BE2C (cell line): ENCODE data around the gene TMEM181.
"Not testable (repeated sequence)": the region's sequence is repeated elsewhere in the genome, so short reads cannot be mapped to it uniquely, and the experiment has no call there.

Experiments used
- DNase-seq: peaks from one replicate; pipeline ENCODE4 v3.0.0-alpha.2; 2020
- H3K27me3 ChIP-seq: fragments of 250-450 bp; sonication (Bioruptor Pico); 2 replicates; pipeline ENCODE4 v1.5.1; 2020; ENCODE audit warnings: mild to moderate bottlenecking
- H3K36me3 ChIP-seq: fragments of 250-450 bp; sonication (Bioruptor Pico); 2 replicates; pipeline ENCODE4 v1.5.1; 2020; ENCODE audit warnings: mild to moderate bottlenecking
- H3K4me1 ChIP-seq: fragments of 250-450 bp; sonication (Bioruptor Pico); 2 replicates; pipeline ENCODE4 v1.5.1; 2020
- H3K4me3 ChIP-seq: 2 replicates; pipeline ENCODE4 v1.5.1; 2011; ENCODE audit warnings: low read depth, low read length
- H3K9me3 ChIP-seq: fragments of 250-450 bp; sonication (Bioruptor Pico); 2 replicates; pipeline ENCODE4 v1.5.1; 2020
- CTCF ChIP-seq: IDR thresholded peaks from 2 replicates; pipeline ENCODE4 v1.5.1; 2012; ENCODE audit warnings: mild to moderate bottlenecking, low read depth, low read length

TMEM181 gene

DNA sequence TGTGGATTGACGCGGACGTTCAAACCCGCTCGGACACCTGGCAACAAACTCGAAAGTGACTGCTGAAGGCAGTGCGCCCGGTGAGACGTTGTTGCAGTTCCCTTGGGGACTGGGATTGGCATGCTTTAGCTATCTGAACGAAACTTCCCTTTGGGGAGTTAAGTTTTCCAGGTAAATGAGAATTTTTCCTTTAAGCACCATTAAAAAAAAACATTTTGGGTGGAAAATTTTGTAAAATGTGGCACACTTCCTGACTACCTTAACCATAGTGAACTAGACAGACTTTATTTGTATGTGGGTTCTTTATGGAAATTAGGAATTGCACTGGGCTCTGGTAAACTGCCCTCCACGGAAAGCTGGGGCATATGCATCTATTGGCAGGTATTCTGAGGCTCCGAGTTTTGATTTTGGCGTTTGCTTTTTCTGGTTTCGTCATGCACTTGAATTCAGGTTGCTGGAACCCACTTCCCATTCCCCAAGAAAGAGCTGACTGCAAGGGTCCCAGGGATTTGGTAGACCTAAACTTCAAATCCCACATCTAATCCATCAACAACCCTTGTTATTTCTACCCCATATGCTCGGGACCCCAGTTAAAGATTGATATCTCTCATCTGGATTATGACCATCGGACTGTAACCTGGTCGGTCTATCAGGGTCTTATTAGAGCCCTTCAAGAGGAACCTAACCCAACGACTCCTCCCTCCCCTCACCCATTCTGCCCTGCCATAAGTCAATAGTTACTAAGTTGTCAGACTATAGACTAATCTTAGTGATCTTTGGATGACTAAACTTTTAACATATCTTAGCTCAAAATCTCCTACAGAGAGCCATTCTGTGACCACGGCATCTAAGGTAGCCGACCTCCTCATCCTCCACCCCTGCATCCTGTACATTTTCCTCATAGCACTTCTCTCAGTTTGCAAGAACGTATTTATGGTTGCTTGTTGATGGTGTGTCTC is 85.5 kb downstream of the TMEM181 start:
- H3K4me1 ChIP-seq, result peaks cover 7% of the 10 kb centered on the region
- no peak for DNase-seq

DNA sequence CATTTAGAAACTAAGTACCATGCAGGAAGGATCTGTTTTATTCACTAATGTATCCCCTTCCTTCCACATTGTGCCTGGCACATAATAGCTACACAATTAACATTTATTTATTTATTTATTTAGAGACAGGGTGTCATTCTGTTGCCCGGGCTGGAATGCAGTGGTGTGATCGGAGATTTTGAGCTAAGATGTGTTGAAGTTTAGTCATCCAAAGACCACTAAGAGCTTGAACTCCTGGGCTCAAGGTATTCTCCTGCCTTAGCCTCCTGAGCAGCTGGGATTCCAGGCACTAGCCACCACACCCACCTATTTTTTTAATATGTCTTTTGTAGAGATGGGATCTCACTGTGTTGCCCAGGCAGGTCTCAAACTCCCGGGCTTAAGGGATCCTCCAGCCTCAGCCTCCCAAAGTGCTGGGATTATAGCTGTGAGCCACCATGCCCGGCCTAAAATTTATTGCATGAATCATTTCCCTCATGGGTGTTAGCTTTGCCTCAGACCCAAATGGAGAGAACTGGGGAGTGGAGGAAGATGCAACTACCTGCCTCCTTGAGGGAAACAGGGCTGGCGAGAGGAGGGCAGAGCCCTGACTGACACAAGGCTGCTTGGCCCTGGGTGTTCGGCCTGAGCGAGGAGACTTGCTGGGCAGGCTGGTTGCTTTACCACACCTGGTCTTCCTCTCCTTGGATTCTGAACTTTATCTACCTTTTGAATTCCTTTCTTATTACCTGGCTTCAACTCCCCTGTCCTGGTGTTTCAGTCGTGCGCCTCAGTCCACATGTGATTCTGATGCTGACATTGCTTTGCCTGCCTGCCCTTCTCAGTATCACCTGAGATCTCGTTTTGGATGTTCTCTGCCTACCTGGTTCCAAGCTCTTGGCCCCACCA is 86.4 kb downstream of the TMEM181 start:
- Histone ChIP-seq H3K9me3 (no peaks in the 10 kb centered on the region), H3K4me1 (peaks cover 7% of the 10 kb centered on the region), H3K27me3 (no peaks in the 10 kb centered on the region), H3K36me3 (peaks cover 3% of the 10 kb centered on the region; the same call in 1 of the 2 replicates), H3K4me3 (no peak overlapping the region)
- TF ChIP-seq CTCF, result no peak
- no peak for DNase-seq

More for the DNA sequence above, 85.5 kb downstream of the TMEM181 start:
- Histone ChIP-seq H3K4me3 (peak overlapping the region; percentile 95), H3K36me3 (peaks cover 11% of the 10 kb centered on the region), H3K27me3 (no peaks in the 10 kb centered on the region), H3K9me3 (no peaks in the 10 kb centered on the region)
- TF ChIP-seq CTCF, result no peak

DNA sequence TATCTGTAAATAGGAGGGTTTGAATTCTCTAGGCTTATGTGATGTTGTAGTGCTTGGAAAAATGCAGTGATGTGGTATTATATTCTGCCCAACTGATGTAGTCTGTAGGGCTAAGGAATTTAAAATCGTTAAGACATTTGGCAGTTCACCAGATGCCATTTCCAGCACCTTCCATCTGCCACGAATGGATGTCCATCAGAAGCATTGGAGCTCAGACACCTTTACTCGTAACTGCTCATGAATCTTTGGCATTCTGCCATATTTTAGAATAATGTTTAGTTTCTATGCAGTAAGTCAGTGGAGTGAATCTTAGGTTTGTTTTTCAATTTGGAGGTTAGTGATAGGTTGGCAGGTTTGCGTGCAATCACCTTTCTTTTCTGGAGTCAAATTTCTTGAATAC is 87.6 kb downstream of the TMEM181 start:
- DNase-seq, result no peak

GRCh38 chr6:158648682-158649131 is 88.8 kb downstream of the TMEM181 start:
- Histone ChIP-seq H3K36me3 (no peaks in the 10 kb centered on the region), H3K4me3 (no peak overlapping the region), H3K4me1 (peaks cover 8% of the 10 kb centered on the region), H3K27me3 (no peaks in the 10 kb centered on the region), H3K9me3 (no peaks in the 10 kb centered on the region)
- DNase-seq, result no peak
- no peak for TF ChIP-seq CTCF

More for the DNA sequence above, 87.6 kb downstream of the TMEM181 start:
- Histone ChIP-seq H3K4me3 (no peak overlapping the region), H3K9me3 (no peaks in the 10 kb centered on the region), H3K36me3 (no peaks in the 10 kb centered on the region), H3K4me1 (peaks cover 7% of the 10 kb centered on the region), H3K27me3 (no peaks in the 10 kb centered on the region)
- no peak for TF ChIP-seq CTCF

DNA sequence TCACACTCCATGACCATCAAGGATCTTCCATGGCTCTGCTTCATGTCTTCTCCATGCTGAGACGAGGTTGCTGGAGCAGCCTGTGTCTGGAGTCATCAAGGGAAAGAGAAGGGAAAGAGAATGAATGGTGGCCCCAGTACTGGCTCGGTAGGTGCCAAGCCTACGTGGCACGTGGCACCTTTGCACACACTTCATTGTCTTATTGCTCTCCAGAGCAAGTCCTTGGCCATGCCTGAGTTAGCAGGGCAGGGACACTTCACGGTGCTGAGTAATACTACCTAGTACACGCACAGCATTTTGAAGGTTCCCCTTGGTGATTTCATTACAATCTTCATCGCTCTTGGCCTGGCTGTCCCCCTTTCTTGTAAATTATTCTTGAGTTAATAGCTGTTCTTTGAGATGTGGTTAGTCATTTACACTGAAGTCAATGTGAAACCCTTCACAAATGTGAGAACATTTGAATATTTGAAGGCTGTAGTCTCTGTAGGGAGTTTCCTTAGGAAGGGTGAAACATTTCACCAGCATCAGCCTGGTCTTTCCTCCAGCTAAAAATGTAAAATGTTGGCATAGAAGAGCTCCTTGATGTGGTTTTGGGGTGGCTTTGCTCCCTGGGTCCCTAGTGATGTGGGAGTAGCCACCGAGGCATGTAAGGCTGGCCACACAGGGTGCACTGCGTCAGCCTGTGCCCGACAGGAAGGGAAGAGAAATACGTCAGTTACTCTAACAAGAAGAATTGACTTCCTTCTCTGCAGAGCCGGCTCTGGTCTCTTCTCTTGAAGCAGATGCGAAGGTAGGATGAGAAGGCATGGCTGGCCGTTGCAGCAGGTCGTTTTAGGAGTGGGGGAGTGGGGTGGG is 89.6 kb downstream of the TMEM181 start, which contains the start of gene SYTL3:
Gene SYTL3 (plus strand): TSS at position 766 of the 855 bp plus-strand sequence. CDS start 13,215 bp downstream, outside the sequence.
- H3K36me3 ChIP-seq, result no peaks in the 10 kb centered on the region
- H3K27me3 ChIP-seq, result no peaks in the 10 kb centered on the region
- H3K4me1 ChIP-seq, result peaks cover 16% of the 10 kb centered on the region
- no peak for DNase-seq
- TF ChIP-seq CTCF, result no peak
- H3K4me3 ChIP-seq, result no peak within 1 kb of the TSS
- no peaks in the 10 kb centered on the region for H3K9me3 ChIP-seq

- DNase-seq, H3K36me3 ChIP-seq, H3K4me3 ChIP-seq, H3K9me3 ChIP-seq, H3K27me3 ChIP-seq: not testable (repeated sequence)
- H3K4me1 ChIP-seq, result peaks cover 24% of the 10 kb centered on the region
Observed at GRCh38 chr6:158651981-158652737, 92.3 kb downstream of the TMEM181 start.
